Measurements from ENCODE around the gene NHEJ1. TPM values are rescaled to one million over a fixed set of nuclear protein-coding genes. Genes with fewer than 3 reads are reported as not detected.

The NHEJ1 gene
- total and polyA plus RNA-seq, 2 of the 13 experiments (the other 11 are each of a cell fraction or from before 2014, with no cell fraction given) = 30.0 to 30.7 TPM

DNA sequence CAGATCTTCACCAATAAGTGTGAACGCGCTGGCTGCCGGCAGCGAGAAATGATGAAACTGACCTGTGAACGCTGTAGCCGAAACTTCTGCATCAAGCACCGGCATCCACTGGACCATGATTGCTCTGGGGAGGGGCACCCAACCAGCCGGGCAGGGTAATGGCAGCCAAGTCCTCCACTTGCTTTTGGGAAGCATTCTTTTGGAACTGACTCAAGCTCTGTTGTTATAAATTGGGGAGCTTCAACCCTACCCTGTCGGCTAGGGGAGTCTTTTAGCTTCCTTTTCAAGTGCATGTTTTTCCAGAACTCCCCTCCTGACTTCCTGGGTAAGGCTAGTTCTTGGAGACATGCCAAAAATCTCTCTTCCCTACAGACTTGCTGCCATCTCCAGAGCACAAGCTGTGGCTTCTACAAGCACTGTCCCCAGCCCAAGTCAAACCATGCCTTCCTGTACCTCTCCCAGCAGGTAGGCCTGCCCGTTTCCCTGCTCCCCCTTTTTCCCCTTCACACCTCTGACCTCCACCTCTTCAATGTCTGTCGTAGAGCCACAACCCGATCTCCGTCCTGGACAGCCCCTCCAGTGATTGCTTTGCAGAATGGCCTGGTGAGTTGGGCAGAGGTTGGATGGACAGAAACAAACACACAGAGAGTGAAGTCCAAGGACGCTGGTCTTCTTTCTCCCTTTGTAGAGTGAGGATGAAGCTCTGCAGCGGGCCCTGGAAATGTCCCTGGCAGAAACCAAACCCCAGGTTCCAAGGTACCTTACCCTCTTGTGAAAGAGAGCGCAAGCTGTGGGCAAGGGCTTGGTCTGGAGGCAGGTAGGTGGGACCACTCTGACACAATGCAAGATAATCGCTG lies 47.5 kb upstream of the NHEJ1 start (continued):
- TF ChIP-seq CREB1 (IDR thresholded peaks at IDR 0.05) (no peak), CREB1 (CRISPR knock-in tag; IDR thresholded peaks at IDR 0.05) (peak; percentile 73), ZSCAN30 (CRISPR knock-in tag; IDR thresholded peaks at IDR 0.05) (no peak), ZNF431 (CRISPR knock-in tag; IDR thresholded peaks at IDR 0.05; ENCODE audit: borderline replicate concordance, low read depth) (no peak), CBFB (CRISPR knock-in tag; IDR thresholded peaks at IDR 0.05) (peak; percentile 30; the same call in 1 of the 2 replicates), ESRRA (CRISPR knock-in tag; IDR thresholded peaks at IDR 0.05; ENCODE audit: low read depth) (peak; percentile 85), ZNF883 (CRISPR knock-in tag; IDR thresholded peaks at IDR 0.05; ENCODE audit: not compliant biosample characterization) (no peak), ZIK1 (CRISPR knock-in tag; IDR thresholded peaks at IDR 0.05; ENCODE audit: borderline replicate concordance, low read depth) (no peak; the same call in 1 of the 2 replicates), ZNF446 (CRISPR knock-in tag; IDR thresholded peaks at IDR 0.05) (no peak), ZFYVE20 (CRISPR knock-in tag; IDR thresholded peaks at IDR 0.05; ENCODE audit: borderline replicate concordance, low read depth) (no peak), NRL (CRISPR knock-in tag; IDR thresholded peaks at IDR 0.05; ENCODE audit: borderline replicate concordance) (no peak; the same call in 1 of the 2 replicates), ZNF773 (CRISPR knock-in tag; IDR thresholded peaks at IDR 0.05; ENCODE audit: borderline replicate concordance) (0 out of 2 replicates have a peak, but pooled peaks have one; percentile 43), CEBPG (CRISPR knock-in tag; IDR thresholded peaks at IDR 0.05) (peak; percentile 73; the same call in 1 of the 2 replicates), ZNF83 (CRISPR knock-in tag; IDR thresholded peaks at IDR 0.05; ENCODE audit: borderline replicate concordance) (0 out of 2 replicates have a peak, but pooled peaks have one; percentile 27), NFATC3 (CRISPR knock-in tag; IDR thresholded peaks at IDR 0.05) (no peak)
- TF ChIP-seq, protein P1, sequence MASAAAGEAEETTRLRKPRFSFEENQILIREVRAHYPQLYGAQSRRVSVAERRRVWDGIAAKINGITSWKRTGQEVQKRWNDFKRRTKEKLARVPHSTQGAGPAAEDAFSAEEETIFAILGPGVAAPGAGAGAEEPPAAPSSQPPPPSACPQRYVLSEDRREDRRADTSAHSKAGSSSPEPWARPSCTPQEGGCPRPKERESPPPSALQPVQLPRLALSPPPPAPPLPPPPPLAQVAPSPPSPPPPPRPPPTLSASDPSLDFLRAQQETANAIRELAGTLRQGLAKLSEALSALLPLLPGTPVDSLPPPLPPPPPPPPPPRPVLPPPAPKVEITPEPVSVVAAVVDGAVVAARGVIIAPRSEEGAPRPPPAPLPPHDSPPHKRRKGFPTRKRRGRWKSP (CRISPR knock-in tag; IDR thresholded peaks at IDR 0.05) = peak; percentile 53; the same call in 1 of the 2 replicates
- TF ChIP-seq, protein P2, sequence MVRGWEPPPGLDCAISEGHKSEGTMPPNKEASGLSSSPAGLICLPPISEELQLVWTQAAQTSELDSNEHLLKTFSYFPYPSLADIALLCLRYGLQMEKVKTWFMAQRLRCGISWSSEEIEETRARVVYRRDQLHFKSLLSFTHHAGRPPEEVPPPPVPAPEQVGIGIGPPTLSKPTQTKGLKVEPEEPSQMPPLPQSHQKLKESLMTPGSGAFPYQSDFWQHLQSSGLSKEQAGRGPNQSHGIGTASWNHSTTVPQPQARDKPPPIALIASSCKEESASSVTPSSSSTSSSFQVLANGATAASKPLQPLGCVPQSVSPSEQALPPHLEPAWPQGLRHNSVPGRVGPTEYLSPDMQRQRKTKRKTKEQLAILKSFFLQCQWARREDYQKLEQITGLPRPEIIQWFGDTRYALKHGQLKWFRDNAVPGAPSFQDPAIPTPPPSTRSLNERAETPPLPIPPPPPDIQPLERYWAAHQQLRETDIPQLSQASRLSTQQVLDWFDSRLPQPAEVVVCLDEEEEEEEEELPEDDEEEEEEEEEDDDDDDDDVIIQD (CRISPR knock-in tag; IDR thresholded peaks at IDR 0.05; ENCODE audit: low read depth) = peak; percentile 88; the same call in 1 of the 2 replicates
- TF ChIP-seq, protein P3, sequence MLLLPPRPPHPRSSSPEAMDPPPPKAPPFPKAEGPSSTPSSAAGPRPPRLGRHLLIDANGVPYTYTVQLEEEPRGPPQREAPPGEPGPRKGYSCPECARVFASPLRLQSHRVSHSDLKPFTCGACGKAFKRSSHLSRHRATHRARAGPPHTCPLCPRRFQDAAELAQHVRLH (CRISPR knock-in tag; IDR thresholded peaks at IDR 0.05; ENCODE audit: borderline replicate concordance, low read depth) = peak; percentile 61; the same call in 1 of the 2 replicates
- TF ChIP-seq, protein P4, sequence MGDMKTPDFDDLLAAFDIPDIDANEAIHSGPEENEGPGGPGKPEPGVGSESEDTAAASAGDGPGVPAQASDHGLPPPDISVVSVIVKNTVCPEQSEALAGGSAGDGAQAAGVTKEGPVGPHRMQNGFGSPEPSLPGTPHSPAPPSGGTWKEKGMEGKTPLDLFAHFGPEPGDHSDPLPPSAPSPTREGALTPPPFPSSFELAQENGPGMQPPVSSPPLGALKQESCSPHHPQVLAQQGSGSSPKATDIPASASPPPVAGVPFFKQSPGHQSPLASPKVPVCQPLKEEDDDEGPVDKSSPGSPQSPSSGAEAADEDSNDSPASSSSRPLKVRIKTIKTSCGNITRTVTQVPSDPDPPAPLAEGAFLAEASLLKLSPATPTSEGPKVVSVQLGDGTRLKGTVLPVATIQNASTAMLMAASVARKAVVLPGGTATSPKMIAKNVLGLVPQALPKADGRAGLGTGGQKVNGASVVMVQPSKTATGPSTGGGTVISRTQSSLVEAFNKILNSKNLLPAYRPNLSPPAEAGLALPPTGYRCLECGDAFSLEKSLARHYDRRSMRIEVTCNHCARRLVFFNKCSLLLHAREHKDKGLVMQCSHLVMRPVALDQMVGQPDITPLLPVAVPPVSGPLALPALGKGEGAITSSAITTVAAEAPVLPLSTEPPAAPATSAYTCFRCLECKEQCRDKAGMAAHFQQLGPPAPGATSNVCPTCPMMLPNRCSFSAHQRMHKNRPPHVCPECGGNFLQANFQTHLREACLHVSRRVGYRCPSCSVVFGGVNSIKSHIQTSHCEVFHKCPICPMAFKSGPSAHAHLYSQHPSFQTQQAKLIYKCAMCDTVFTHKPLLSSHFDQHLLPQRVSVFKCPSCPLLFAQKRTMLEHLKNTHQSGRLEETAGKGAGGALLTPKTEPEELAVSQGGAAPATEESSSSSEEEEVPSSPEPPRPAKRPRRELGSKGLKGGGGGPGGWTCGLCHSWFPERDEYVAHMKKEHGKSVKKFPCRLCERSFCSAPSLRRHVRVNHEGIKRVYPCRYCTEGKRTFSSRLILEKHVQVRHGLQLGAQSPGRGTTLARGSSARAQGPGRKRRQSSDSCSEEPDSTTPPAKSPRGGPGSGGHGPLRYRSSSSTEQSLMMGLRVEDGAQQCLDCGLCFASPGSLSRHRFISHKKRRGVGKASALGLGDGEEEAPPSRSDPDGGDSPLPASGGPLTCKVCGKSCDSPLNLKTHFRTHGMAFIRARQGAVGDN (CRISPR knock-in tag; IDR thresholded peaks at IDR 0.05) = peak; percentile 73
- TF ChIP-seq, protein P5, sequence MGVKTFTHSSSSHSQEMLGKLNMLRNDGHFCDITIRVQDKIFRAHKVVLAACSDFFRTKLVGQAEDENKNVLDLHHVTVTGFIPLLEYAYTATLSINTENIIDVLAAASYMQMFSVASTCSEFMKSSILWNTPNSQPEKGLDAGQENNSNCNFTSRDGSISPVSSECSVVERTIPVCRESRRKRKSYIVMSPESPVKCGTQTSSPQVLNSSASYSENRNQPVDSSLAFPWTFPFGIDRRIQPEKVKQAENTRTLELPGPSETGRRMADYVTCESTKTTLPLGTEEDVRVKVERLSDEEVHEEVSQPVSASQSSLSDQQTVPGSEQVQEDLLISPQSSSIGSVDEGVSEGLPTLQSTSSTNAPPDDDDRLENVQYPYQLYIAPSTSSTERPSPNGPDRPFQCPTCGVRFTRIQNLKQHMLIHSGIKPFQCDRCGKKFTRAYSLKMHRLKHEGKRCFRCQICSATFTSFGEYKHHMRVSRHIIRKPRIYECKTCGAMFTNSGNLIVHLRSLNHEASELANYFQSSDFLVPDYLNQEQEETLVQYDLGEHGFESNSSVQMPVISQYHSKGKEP (CRISPR knock-in tag; IDR thresholded peaks at IDR 0.05) = no peak

All from HepG2 (cell line).